Pulmonary artery endothelial cell (primary cell): ENCODE results near the gene PSMD12. TPM values are rescaled to one million over a fixed set of nuclear protein-coding genes. Genes with fewer than 3 reads are reported as not detected.

Experiments used
- DNase-seq: peaks from one replicate; pipeline ENCODE4 v3.0.0-alpha.2; 2011; ENCODE audit warnings: low read depth, low spot score
- total RNA-seq: library from RNA; depleted of rRNA; stranded (reverse); fragments of >200 nt; gene quantifications from 2 replicates; pipeline ENCODE4 v1.2.3, GENCODE V29; 2014

The PSMD12 gene
- total RNA-seq, 1 donor from 2014 or later: 36.9 TPM

GRCh38 chr17:67386965-67387551, 20.7 kb upstream of the PSMD12 start:
- no peak for DNase-seq

- DNase-seq: no peak
Measured at GRCh38 chr17:67385122-67385988, 19.0 kb upstream of the PSMD12 start.

GRCh38 chr17:67381929-67382257, 15.5 kb upstream of the PSMD12 start:
- DNase-seq: no peak

DNA sequence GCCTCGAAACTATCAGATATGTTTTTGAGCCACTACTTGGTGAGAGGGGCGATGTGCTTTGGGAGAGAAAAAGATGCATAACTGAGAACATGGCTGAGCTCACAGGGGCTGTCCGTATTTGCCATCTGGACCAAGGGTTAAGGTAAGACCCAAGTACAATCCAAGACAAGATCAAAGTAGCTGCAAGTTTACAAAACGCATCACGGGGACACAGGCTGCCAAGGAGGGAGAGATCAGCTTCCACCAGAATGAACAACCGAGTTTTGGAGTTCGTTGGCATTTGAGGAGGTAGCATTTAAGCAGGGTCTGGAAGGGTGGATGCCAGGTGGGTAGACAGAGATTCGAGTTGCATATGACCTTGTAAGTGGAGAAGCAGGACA, 12.9 kb upstream of the PSMD12 start:
- no peak for DNase-seq

- peak; percentile 44 for DNase-seq
Measured at GRCh38 chr17:67378454-67379250, 12.3 kb upstream of the PSMD12 start.

GRCh38 chr17:67377488-67378453, 11.4 kb upstream of the PSMD12 start:
- DNase-seq: no peak

GRCh38 chr17:67376737-67377487, 10.5 kb upstream of the PSMD12 start, which contains the start of gene PITPNC1:
Gene PITPNC1 (plus strand): TSS chr17:67377281.
- peak; percentile 46 for DNase-seq

GRCh38 chr17:67376415-67376736, 10.0 kb upstream of the PSMD12 start:
- DNase-seq: no peak

DNA sequence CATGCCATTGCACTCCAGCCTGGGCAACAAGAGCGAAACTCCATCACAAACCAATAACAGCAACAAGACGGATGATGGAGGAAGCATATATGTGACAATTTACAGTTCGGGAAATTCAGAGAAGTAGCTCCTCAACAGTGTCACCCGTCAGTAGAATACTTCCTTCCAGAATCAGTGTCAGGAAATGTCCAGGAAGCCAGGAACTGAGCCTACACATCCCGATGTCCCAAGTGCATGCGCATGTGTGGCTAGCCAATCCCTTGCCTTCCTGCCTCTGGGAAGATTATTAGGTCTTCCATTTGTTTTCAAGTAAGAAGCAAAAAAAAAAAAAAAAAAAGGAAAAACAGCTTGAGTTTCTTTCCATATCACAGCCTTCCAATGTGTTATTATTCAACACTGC, 9.3 kb upstream of the PSMD12 start:
- no peak for DNase-seq

DNA sequence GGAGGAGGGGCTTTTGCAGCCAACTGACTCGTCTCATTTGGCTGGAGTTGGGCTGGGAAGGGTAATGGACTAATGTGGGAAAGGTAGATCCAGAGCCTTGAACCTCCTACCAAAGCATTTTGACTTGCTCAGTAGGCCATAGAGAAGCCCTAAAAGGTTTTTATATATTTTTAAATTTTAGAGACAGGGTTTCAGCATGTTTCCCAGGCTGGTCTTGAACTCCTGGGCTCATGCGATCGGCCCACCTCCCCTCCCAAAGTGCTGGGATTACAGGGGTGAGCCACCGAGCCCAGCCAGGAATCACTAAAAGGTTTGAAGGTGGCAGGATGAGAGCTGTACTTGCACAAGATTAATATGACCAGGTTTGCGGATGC, 8.7 kb upstream of the PSMD12 start:
- DNase-seq: no peak

- DNase-seq: peak; percentile 73
Measured at GRCh38 chr17:67374329-67375053, 8.1 kb upstream of the PSMD12 start.

GRCh38 chr17:67372751-67373150, 6.4 kb upstream of the PSMD12 start:
- DNase-seq: no peak

- DNase-seq: no peak
Measured at GRCh38 chr17:67369676-67370075, 3.3 kb upstream of the PSMD12 start.

DNA sequence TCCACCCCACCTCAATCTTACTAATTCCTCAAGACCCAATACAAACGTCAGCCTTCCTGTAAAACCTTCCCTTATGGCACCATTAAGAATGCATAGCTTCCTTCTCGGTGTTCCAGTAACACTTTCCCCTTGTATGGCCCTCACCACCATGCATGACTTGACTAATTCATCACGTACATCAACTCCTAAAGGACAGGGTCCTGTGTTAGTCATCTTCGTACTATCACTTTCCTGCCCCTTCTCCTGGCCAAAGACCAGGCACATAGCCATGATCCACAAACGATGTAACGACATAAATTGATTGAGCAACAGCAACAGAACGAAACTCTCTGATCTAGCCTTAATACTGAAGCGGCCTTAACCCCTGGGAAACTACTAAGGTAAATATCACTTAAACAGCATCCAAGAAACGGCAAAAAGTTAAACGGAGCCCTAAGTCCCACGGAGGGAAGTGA, 612 bp downstream of the PSMD12 start:
- no peak for DNase-seq

GRCh38 chr17:67364847-67365737, 1.3 kb downstream of the PSMD12 start:
- no peak for DNase-seq

- no peak for DNase-seq
Measured at GRCh38 chr17:67362173-67362572, 4.2 kb downstream of the PSMD12 start.

DNA sequence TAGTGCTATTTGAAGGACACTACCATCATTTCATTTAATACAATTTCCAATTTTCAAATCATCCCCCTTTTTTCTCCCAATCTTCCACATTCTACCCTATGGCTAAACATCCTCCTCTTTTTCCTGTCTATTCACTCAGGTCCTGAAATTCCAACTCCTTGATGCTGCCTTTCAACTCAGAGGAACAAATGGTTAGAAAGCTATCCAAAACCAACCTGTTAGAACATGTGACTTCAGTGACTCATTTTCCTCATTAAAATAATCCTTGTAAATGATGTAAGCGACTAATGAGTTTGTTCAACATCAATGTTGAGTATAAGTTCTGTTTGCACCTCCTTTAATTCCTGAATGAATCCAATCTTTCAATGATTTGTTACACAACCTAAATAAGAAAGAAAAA, 5.5 kb downstream of the PSMD12 start:
- no peak for DNase-seq

DNA sequence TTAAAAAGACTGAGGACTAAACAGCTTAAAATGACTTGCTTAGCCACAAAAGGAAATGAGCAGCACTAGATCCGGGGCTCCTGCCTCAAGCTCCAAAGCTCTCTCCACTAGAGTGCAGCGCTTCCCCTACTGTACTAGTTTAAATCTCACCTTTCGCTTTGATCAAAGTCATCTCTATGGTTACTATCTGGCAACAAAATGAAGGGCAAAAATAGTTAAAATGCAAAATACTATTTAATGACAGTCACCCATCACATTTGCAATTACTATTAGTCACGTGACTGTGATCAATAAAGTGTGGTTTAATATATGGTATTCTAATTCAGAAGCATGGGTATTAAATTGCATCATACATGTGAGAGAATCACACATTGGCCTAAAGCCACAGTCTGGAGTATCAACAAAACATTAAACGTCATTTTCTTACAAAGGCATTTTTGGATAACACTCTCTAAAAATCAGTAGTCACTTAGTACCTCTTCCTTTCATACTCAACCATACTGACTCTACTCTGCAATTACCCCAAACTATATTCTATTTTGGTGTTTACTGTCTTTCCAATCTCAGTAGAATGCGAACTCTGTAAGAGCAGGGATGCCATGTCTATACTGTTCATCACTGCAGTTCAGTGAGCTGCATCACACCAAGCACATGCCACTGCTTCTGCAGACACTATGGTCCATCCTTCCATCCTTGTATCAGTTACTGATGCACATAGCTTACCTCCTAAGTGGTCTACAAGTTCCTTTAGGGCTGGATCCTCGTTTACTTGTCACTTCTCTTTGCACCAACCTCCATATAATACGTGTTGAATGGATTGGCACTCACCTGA, 6.2 kb downstream of the PSMD12 start:
- no peak for DNase-seq
